HCT116 (cell line): Measurements from ENCODE around the gene SERPINC1. TPM values are rescaled to one million over a fixed set of nuclear protein-coding genes. Genes with fewer than 3 reads are reported as not detected.

Experiments used
- ATAC-seq: fragments of 200-7000 bp; cut with Tn5 transposase; 2 replicates; pipeline ENCODE4 v1.9.1; 2020; ENCODE audit warnings: mild to moderate bottlenecking, moderate library complexity
- BruUV-seq: library from RNA; stranded (reverse); fragments of 400-500 nt; replicated peaks from 2 replicates; lab custom pipeline; 2021; lab: Mats Ljungman, UMichigan
- CTCF ChIA-PET: fragments of 300-600 bp; sonication (Branson Sonifier 250); formaldehyde crosslinking; loops from one replicate; lab custom pipeline; 2021; ENCODE audit warnings: antibody characterized with exemption; lab: Charles Lee
- POLR2A ChIA-PET: fragments of 300-600, 350-600 bp; sonication (Branson Sonifier 250); formaldehyde crosslinking; loops from one replicate; lab custom pipeline; 2021; ENCODE audit warnings: antibody characterized with exemption; lab: Charles Lee
- RAD21 ChIA-PET, 2 experiments: fragments of 300-600 bp; sonication (Branson Sonifier 250); formaldehyde crosslinking; loops; one replicate each; lab custom pipeline; 2023; ENCODE audit warnings: low total read pairs in 2 of 2; ENCODE audit not compliant: uncharacterized antibody in 2 of 2, unreplicated experiment in 2 of 2, low non-redundant PET in 1 of 2; lab: Charles Lee
- DNase-seq: peaks from one replicate; pipeline ENCODE4 v3.0.0-alpha.2; 2010; ENCODE audit warnings: low read depth, low spot score
- H2AFZ ChIP-seq: fragments of 200-600 bp; shearing (Covaris generic), sonication (generic); 2 replicates; pipeline ENCODE4 v1.6.1; 2017; ENCODE audit warnings: low read depth, mixed run types, mixed read lengths, antibody characterized with exemption, low read length; ENCODE audit not compliant: poor library complexity, severe bottlenecking
- H3K27ac ChIP-seq: 2 replicates; pipeline ENCODE4 v1.5.1; 2012; ENCODE audit warnings: low read depth, low read length
- H3K27me3 ChIP-seq: fragments of 200-600 bp; sonication (generic); 2 replicates; pipeline ENCODE4 v1.6.1; 2016; ENCODE audit warnings: mixed run types, low read length, mixed read lengths; ENCODE audit not compliant: insufficient read depth
- H3K36me3 ChIP-seq, 2 experiments: fragments of 200-500 bp in 1 of 2; fragments of 200-600 bp in 1 of 2; sonication (Bioruptor generic) in 1 of 2; sonication (generic) in 1 of 2; 2 replicates each; pipeline versions ENCODE4 v1.5.1 to v1.6.1; 2014 to 2016; ENCODE audit warnings: low read length in 2 of 2, inconsistent platforms in 1 of 2, mixed read lengths in 1 of 2, mixed run types in 1 of 2; ENCODE audit not compliant: insufficient read depth in 2 of 2, control insufficient read depth in 1 of 2
- H3K4me1 ChIP-seq, 2 experiments: fragments of 200-600 bp in 1 of 2; sonication (generic) in 1 of 2; 2 replicates each; pipeline versions ENCODE4 v1.5.1 to v1.6.1; 2012 to 2017; ENCODE audit warnings: low read length in 2 of 2, inconsistent platforms in 1 of 2, mild to moderate bottlenecking in 1 of 2, mixed read lengths in 1 of 2, mixed run types in 1 of 2, moderate library complexity in 1 of 2; ENCODE audit not compliant: insufficient read depth in 2 of 2, control insufficient read depth in 1 of 2
- H3K4me2 ChIP-seq: fragments of 200-600 bp; sonication (generic); 2 replicates; pipeline ENCODE4 v1.6.1; 2017; ENCODE audit warnings: mixed run types, low read length, mixed read lengths
- H3K4me3 ChIP-seq, 2 experiments: fragments of 200-600 bp in 1 of 2; sonication (generic) in 1 of 2; replicated peaks in 1 of 2; 2 replicates each; pipeline ENCODE4 v1.5.1; 2011 to 2016; ENCODE audit warnings: low read length in 2 of 2, control low read depth in 1 of 2, low read depth in 1 of 2, mild to moderate bottlenecking in 1 of 2, mixed read lengths in 1 of 2, mixed run types in 1 of 2
- H3K79me2 ChIP-seq: fragments of 200-600 bp; sonication (generic); 2 replicates; pipeline ENCODE4 v1.6.1; 2017; ENCODE audit warnings: mild to moderate bottlenecking, mixed run types, low read length, moderate library complexity, mixed read lengths; ENCODE audit not compliant: insufficient read depth
- H3K9ac ChIP-seq: fragments of 200-600 bp; sonication (generic); 2 replicates; pipeline ENCODE4 v1.6.1; 2016; ENCODE audit warnings: low read length, mixed read lengths
- H3K9me2 ChIP-seq: fragments of 200-600 bp; sonication (generic), shearing (Covaris generic); 2 replicates; pipeline ENCODE4 v1.6.1; 2017; ENCODE audit warnings: mixed run types, mild to moderate bottlenecking, moderate library complexity; ENCODE audit not compliant: insufficient read depth
- H3K9me3 ChIP-seq, 2 experiments: fragments of 200-500 bp in 1 of 2; fragments of 200-600 bp in 1 of 2; sonication (Bioruptor generic) in 1 of 2; sonication (generic) in 1 of 2; 2 replicates each; pipeline ENCODE4 v1.6.1; 2014 to 2017; ENCODE audit warnings: low read length in 2 of 2, mixed read lengths in 2 of 2, inconsistent platforms in 1 of 2, low read depth in 1 of 2, mild to moderate bottlenecking in 1 of 2, mixed run types in 1 of 2, moderate library complexity in 1 of 2; ENCODE audit not compliant: control insufficient read depth in 1 of 2, insufficient read depth in 1 of 2
- H4K20me1 ChIP-seq: fragments of 200-600 bp; sonication (generic), shearing (Covaris generic); 2 replicates; pipeline ENCODE4 v1.6.1; 2017; ENCODE audit warnings: mixed run types, mild to moderate bottlenecking, moderate library complexity; ENCODE audit not compliant: insufficient read depth
- CBX3 ChIP-seq: IDR thresholded peaks from 2 replicates; pipeline ENCODE4 v1.6.1; 2012; ENCODE audit warnings: low read depth
- CEBPB ChIP-seq: IDR thresholded peaks from 2 replicates; pipeline ENCODE4 v1.6.1; 2012; ENCODE audit warnings: low read depth
- EGR1 ChIP-seq: IDR thresholded peaks from 2 replicates; pipeline ENCODE4 v1.6.1; 2012; ENCODE audit warnings: low read depth
- ELF1 ChIP-seq: IDR thresholded peaks from 2 replicates; pipeline ENCODE4 v1.6.1; 2012; ENCODE audit warnings: low read depth, borderline replicate concordance
- EZH2phosphoT487 ChIP-seq: fragments of 200-600 bp; IDR thresholded peaks from 2 replicates; pipeline ENCODE4 v1.6.1; 2018; ENCODE audit warnings: antibody characterized with exemption, borderline replicate concordance
- FOSL1 ChIP-seq: IDR thresholded peaks from 2 replicates; pipeline ENCODE4 v1.6.1; 2012; ENCODE audit warnings: low read depth
- JUND ChIP-seq: IDR thresholded peaks from 2 replicates; pipeline ENCODE4 v1.6.1; 2012
- SP1 ChIP-seq: IDR thresholded peaks from 2 replicates; pipeline ENCODE4 v1.6.1; 2012; ENCODE audit warnings: low read depth
- SRF ChIP-seq: IDR thresholded peaks from 2 replicates; pipeline ENCODE4 v1.6.1; 2012; ENCODE audit warnings: low read depth
- intact Hi-C: fragments of 100-400 bp; cut with micrococcal nuclease; formaldehyde crosslinking; loops from 2 replicates; pipeline ENCODE4 v1.10.0; 2022
- total RNA-seq: library from RNA; stranded (reverse); gene quantifications from one replicate; pipeline ENCODE4 v1.2.1, GENCODE V29; 2021; ENCODE audit not compliant: unreplicated experiment
- TF ChIP-seq, protein P1 (sequence below): IDR thresholded peaks from 2 replicates; pipeline ENCODE4 v1.6.1; 2012
- TF ChIP-seq, protein P2 (sequence below), 3 experiments: fragments of 200-600 bp in 1 of 3; sonication (generic) in 1 of 3; IDR thresholded peaks in 2 of 3; conservative IDR thresholded peaks in 1 of 3; 2 replicates each; pipeline ENCODE4 v1.5.1; 2012 to 2017; ENCODE audit warnings: low read depth in 2 of 3, low read length in 2 of 3, antibody characterized with exemption in 1 of 3, borderline replicate concordance in 1 of 3, control low read depth in 1 of 3, mild to moderate bottlenecking in 1 of 3, mixed read lengths in 1 of 3, mixed run types in 1 of 3, moderate library complexity in 1 of 3; ENCODE audit not compliant: insufficient read depth in 1 of 3

Gene SERPINC1
- total RNA-seq, 1 experiment from 2014 or later: 0.61 TPM

DNA sequence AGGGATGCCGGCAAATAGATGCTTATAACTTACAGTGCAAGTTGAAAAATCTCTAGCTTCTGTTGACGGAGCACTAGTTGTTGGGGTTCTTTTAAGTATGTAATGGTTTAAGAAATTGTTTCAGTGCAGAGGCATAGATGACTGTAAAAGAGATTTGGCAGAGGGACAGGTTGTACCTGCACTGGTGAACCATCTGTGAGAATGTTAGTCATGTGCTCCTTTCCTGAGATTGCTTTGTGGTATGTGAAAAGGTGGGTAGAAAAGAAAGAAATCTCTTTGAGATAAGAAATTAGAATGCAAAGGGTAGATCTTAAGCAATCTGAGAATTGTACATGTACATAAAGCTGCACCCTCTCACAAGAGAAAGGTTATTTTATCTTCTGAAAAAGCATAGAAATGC lies 29.5 kb downstream of the SERPINC1 start:
- Histone ChIP-seq H3K79me2 (no peaks in the 10 kb centered on the region), H3K4me2 (no peak overlapping the region), H3K27ac (no peak overlapping the region), H3K9me3 (no peaks in the 10 kb centered on the region)
- BruUV-seq: no TSS peak
- CTCF ChIA-PET: no interaction called here
- intact Hi-C loops: no loop called here
- TF ChIP-seq FOSL1 (no peak), SRF (no peak), ELF1 (no peak), JUND (no peak), CBX3 (no peak), EZH2phosphoT487 (no peak), SP1 (no peak), CEBPB (no peak), EGR1 (no peak)
- TF ChIP-seq, protein P1, sequence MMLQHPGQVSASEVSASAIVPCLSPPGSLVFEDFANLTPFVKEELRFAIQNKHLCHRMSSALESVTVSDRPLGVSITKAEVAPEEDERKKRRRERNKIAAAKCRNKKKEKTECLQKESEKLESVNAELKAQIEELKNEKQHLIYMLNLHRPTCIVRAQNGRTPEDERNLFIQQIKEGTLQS: no peak
- TF ChIP-seq, protein P2, sequence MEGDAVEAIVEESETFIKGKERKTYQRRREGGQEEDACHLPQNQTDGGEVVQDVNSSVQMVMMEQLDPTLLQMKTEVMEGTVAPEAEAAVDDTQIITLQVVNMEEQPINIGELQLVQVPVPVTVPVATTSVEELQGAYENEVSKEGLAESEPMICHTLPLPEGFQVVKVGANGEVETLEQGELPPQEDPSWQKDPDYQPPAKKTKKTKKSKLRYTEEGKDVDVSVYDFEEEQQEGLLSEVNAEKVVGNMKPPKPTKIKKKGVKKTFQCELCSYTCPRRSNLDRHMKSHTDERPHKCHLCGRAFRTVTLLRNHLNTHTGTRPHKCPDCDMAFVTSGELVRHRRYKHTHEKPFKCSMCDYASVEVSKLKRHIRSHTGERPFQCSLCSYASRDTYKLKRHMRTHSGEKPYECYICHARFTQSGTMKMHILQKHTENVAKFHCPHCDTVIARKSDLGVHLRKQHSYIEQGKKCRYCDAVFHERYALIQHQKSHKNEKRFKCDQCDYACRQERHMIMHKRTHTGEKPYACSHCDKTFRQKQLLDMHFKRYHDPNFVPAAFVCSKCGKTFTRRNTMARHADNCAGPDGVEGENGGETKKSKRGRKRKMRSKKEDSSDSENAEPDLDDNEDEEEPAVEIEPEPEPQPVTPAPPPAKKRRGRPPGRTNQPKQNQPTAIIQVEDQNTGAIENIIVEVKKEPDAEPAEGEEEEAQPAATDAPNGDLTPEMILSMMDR (IDR thresholded peaks at IDR 0.05 in 2 of 3, conservative IDR thresholded peaks at IDR 0.05 in 1 of 3; ENCODE audit: borderline replicate concordance in 1 of 3, insufficient read depth in 1 of 3, low read depth in 2 of 3, low read length in 2 of 3): no peak
- TF ChIP-seq, all 23 proteins: peak for 0
- Histone ChIP-seq H3K4me3 (no peak overlapping the region), H3K9me2 (no peaks in the 10 kb centered on the region), H3K27me3 (no peaks in the 10 kb centered on the region), H3K4me1 (no peaks in the 10 kb centered on the region), H4K20me1 (no peaks in the 10 kb centered on the region), H2AFZ (no peak overlapping the region), H3K36me3 (peaks cover 2 to 11% of the 10 kb centered on the region in 2 experiments; a peak in 2 of 4 replicates), H3K9ac (no peak overlapping the region)
- POLR2A ChIA-PET: no interaction called here
- RAD21 ChIA-PET: no interaction called here
- no peak for ATAC-seq
- no peak for DNase-seq
